Stimulated activated CD8-positive, alpha-beta memory T cell treated with anti-CD3 and anti-CD28 coated beads, Interleukin-4, amount 100 ng/mL, for 1 hour (primary cell): ENCODE results near the gene RAPGEF2.

Experiments used
- DNase-seq, 2 donors: peaks; one replicate each; pipeline ENCODE4 v3.0.0-alpha.2; 2020; ENCODE audit warnings: low read depth in 2 of 2, low spot score in 1 of 2

RAPGEF2 gene

DNA sequence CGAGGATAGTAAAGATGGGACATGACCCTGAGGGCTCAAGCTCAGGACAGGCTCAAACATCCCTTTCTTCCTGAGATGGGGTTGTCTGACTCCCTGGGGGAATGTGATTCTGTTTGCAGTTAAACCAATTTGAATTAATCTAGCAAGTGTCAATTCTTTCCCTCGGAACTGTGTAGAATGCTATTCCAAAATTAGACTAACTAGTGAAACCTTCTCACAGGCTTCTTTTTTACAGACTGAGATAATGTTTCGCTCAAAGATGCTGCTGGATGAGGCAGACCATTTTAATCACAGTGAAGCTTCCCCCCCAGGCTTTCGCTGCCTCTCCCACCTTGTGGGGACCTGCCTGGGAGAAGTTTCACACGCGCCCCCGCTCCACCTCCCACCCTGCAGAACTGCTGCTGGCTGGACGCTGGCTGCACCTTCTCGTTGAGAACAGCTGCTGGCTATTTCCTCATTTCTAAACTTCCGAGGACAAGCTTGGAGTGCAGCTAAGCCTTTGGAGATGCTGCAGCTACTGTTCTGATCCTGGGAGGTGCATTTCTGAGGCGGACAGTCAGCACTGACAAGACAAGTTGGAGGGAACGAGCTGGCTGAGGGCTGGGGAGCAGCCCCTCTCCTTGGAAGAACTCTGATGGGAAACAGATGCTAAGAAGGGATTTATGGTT, 297.8 kb downstream of the RAPGEF2 start:
- no peak for DNase-seq

DNA sequence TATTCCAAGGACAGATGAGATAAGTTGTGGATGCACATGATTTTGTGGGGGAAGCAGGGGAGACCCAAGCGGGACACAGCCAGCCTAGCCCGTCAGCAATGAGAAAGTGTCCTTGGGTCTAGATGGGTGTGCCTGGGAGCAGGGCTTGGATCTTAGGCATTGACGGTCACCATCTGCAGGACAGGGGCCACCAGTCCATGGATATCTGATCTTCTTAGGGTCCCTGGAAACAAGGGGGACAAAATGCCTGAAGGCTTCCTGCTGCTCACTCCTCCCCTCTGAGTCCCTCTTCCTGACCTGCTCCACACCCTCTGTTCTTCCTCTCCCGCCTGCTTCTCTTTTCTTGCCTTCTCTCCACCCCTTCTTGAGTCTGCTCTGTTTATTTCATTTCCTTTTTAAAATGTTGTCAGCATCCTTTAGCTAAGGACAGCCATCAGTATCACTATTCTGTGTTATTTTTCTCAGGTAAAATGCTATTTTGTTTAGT, 298.4 kb downstream of the RAPGEF2 start:
- DNase-seq, result no peak

DNA sequence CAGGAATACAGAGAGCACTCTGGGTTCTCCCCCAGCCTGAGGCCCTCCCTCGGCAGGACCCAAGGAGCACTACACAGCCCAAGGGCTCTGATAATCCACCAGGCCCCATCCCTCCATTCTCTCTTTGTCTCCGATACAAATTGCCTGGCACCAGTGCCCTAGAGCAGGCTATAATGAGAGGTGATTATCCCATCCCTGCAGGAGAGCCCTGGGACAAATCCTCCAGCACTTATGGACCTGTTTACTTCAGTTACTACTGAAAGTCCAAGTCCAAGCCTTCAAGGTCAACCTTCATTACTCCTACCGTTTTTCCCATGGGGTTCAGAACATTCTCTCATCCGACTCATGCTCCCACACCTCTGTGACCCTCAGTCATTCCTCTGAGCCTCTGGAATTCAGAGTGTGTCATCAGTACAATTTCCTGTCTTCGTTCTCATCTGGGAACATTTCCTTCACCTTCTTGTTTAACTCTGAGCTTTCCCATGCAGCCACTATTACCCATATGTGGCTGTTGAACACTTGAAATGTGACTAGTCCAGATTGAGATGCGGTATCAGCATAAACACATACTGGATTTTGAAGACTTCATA, 299.0 kb downstream of the RAPGEF2 start:
- no peak for DNase-seq
